Cardiac muscle cell (in vitro differentiated cells and primary cell): ENCODE data around the gene FNBP1L. TPM values are rescaled to one million over a fixed set of nuclear protein-coding genes. Genes with fewer than 3 reads are reported as not detected.
A peak's percentile ranks its signal among the peaks of the same experiment; 100 is the strongest.

Experiments used
- DNase-seq, 2 donors: peaks; one replicate each; pipeline versions ENCODE4 v3.0.0 to v3.0.0-alpha.2; 2010 to 2017; ENCODE audit warnings: low read depth in 1 of 2, low spot score in 1 of 2
- H3K27ac ChIP-seq: fragments of 200-600 bp; sonication (generic); 2 replicates; pipeline ENCODE4 v1.5.1; 2016
- H3K27me3 ChIP-seq: fragments of 200-600 bp; sonication (generic); 2 replicates; pipeline ENCODE4 v1.6.0; 2016; ENCODE audit warnings: control low read depth
- H3K36me3 ChIP-seq: fragments of 200-600 bp; sonication (generic); 2 replicates; pipeline ENCODE4 v1.5.1; 2016; ENCODE audit warnings: control low read depth
- H3K4me1 ChIP-seq: fragments of 200-600 bp; sonication (generic); 2 replicates; pipeline ENCODE4 v1.8.1; 2017; ENCODE audit warnings: low read depth, mild to moderate bottlenecking, mixed run types
- H3K4me3 ChIP-seq: fragments of 200-600 bp; sonication (generic); 2 replicates; pipeline ENCODE4 v1.5.1; 2016; ENCODE audit warnings: mild to moderate bottlenecking
- H3K9me3 ChIP-seq: fragments of 200-600 bp; sonication (generic); 2 replicates; pipeline ENCODE4 v1.5.1; 2017; ENCODE audit warnings: low read depth, mild to moderate bottlenecking, control low read depth
- polyA plus RNA-seq: library from polyadenylated mRNA; unstranded; fragments of >200 nt; fragmentation: Nextera tagmentation; extraction: Ambion mirVana; gene quantifications from 2 replicates; pipeline ENCODE4 v1.2.1, GENCODE V29; 2016
- total RNA-seq: library from RNA; depleted of rRNA; stranded (reverse); fragments of >200 nt; gene quantifications from 2 replicates; pipeline ENCODE4 v1.2.3, GENCODE V29; 2016
- TF ChIP-seq, protein P1 (sequence below): IDR thresholded peaks from 2 replicates; pipeline ENCODE4 v1.5.1; 2012; ENCODE audit warnings: low read depth, mild to moderate bottlenecking, low read length

Gene FNBP1L
- total and polyA plus RNA-seq, 2 experiments from 2014 or later = 12.3 to 13.8 TPM

DNA sequence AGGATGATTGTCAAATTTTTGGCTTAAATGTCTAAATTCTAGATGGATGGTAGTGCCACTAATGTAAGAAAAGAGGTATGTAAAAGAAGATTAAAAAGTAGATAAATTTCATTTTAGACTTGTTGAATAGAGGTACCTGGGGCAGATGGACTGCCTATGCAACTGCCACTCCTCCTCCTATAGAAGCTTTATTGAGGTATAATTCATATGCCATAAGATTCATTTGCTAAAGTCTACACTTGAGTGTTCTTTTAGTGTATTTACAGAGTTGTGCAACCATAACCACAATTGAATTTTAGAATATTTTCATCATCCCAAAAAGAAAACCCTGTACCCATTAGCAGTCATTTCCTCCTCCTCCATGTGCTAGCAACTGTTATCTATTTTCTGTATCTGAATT is 70.6 kb downstream of the FNBP1L start:
- TF ChIP-seq, protein P1, sequence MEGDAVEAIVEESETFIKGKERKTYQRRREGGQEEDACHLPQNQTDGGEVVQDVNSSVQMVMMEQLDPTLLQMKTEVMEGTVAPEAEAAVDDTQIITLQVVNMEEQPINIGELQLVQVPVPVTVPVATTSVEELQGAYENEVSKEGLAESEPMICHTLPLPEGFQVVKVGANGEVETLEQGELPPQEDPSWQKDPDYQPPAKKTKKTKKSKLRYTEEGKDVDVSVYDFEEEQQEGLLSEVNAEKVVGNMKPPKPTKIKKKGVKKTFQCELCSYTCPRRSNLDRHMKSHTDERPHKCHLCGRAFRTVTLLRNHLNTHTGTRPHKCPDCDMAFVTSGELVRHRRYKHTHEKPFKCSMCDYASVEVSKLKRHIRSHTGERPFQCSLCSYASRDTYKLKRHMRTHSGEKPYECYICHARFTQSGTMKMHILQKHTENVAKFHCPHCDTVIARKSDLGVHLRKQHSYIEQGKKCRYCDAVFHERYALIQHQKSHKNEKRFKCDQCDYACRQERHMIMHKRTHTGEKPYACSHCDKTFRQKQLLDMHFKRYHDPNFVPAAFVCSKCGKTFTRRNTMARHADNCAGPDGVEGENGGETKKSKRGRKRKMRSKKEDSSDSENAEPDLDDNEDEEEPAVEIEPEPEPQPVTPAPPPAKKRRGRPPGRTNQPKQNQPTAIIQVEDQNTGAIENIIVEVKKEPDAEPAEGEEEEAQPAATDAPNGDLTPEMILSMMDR = no peak
- no peaks in the 10 kb centered on the region for H3K9me3 ChIP-seq
- no peak overlapping the region for H3K4me3 ChIP-seq
- H3K36me3 ChIP-seq = no peaks in the 10 kb centered on the region
- no peak overlapping the region for H3K27ac ChIP-seq
- H3K27me3 ChIP-seq = no peaks in the 10 kb centered on the region
- no peaks in the 10 kb centered on the region for H3K4me1 ChIP-seq
- DNase-seq = peak in 1 of 2 donors; percentile 21

- peak in 1 of 2 donors; percentile 47 for DNase-seq
- H3K4me3 ChIP-seq = no peak overlapping the region
- no peaks in the 10 kb centered on the region for H3K4me1 ChIP-seq
- H3K27ac ChIP-seq = no peak overlapping the region
- H3K9me3 ChIP-seq = no peaks in the 10 kb centered on the region
- TF ChIP-seq, protein P1 = no peak
- no peaks in the 10 kb centered on the region for H3K27me3 ChIP-seq
- no peaks in the 10 kb centered on the region for H3K36me3 ChIP-seq
Measured at GRCh38 chr1:93519199-93519829, 71.4 kb downstream of the FNBP1L start.

DNA sequence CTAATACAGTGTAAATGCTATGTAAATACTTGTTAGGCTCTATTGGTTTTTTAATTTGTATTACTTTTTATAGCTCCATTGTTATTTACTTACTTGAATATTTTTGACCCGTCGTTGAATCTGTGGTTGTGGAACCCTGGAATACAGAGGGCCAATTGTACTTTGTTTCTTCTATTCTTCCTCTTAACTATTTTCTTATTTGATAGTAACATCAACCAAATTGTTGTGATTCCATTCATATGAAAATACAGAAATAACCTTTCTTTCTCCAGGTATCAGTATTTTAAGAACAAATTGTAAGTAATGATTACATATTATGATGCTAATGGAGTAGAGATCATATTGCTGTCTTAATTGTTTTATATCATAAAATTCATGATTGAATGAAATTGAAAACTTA is 73.7 kb downstream of the FNBP1L start:
- H3K4me3 ChIP-seq = no peak overlapping the region
- no peaks in the 10 kb centered on the region for H3K27me3 ChIP-seq
- TF ChIP-seq, protein P1 = no peak
- H3K27ac ChIP-seq = no peak overlapping the region
- no peaks in the 10 kb centered on the region for H3K36me3 ChIP-seq
- no peaks in the 10 kb centered on the region for H3K9me3 ChIP-seq
- H3K4me1 ChIP-seq = no peaks in the 10 kb centered on the region
- DNase-seq = no peak

GRCh38 chr1:93522721-93523120 is 74.8 kb downstream of the FNBP1L start:
- no peak overlapping the region for H3K4me3 ChIP-seq
- H3K4me1 ChIP-seq = no peaks in the 10 kb centered on the region
- no peaks in the 10 kb centered on the region for H3K9me3 ChIP-seq
- H3K36me3 ChIP-seq = no peaks in the 10 kb centered on the region
- H3K27ac ChIP-seq = no peak overlapping the region
- no peak for DNase-seq
- no peaks in the 10 kb centered on the region for H3K27me3 ChIP-seq
- TF ChIP-seq, protein P1 = no peak

DNA sequence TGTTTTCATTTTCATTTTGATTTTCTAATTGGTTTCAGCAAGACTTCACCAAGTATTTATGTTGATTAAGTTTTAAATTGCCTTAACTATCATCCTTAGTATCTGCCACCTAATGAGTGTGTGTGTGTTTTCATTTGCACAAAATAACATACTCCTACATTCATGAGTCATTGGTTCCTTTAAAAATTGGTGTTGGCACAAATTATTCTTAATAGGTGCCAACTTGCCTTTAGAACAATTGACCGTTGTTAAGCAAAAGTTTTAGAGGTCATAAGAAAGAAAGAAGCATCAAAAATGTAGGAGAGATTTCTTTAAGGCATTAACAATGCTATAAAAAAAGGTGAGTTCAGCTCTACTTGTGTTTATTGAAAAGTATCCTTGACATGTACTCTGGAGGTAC is 77.5 kb downstream of the FNBP1L start:
- H3K4me1 ChIP-seq = no peaks in the 10 kb centered on the region
- no peak overlapping the region for H3K4me3 ChIP-seq
- peak in 1 of 2 donors; percentile 21 for DNase-seq
- H3K27me3 ChIP-seq = no peaks in the 10 kb centered on the region
- H3K9me3 ChIP-seq = no peaks in the 10 kb centered on the region
- TF ChIP-seq, protein P1 = no peak
- H3K36me3 ChIP-seq = no peaks in the 10 kb centered on the region
- no peak overlapping the region for H3K27ac ChIP-seq

GRCh38 chr1:93526431-93526830 is 78.5 kb downstream of the FNBP1L start:
- Histone ChIP-seq H3K27me3 (no peaks in the 10 kb centered on the region), H3K27ac (no peak overlapping the region), H3K4me1 (no peaks in the 10 kb centered on the region), H3K4me3 (no peak overlapping the region), H3K9me3 (no peaks in the 10 kb centered on the region), H3K36me3 (no peaks in the 10 kb centered on the region)
- TF ChIP-seq, protein P1 = no peak
- peak in 1 of 2 donors; percentile 2 for DNase-seq
